ENCODE measurements around the gene DNAJC10.
"Not testable (repeated sequence)": the region's sequence is repeated elsewhere in the genome, so short reads cannot be mapped to it uniquely, and the experiment has no call there.

DNAJC10 gene

DNA sequence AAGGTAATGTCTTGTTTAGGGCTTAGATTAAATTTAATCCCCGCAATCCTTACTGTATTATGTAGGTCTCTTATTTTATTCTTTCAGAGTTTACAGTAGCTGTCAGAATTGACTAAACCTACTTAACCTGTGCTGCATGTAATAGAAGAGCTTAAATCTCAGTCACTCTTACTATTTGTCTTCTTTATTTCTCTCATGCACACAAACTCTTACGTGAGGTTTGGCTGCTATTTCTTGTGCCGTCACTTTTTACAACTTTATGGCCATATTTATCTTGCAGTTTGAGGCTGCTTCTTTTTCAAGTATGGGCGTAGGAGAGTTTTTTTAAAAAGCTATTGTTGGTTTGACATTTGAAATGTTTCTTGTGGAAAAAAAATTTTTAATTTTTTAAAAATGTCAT, 12.0 kb downstream of the DNAJC10 start:
- no peak for DNase-seq

DNA sequence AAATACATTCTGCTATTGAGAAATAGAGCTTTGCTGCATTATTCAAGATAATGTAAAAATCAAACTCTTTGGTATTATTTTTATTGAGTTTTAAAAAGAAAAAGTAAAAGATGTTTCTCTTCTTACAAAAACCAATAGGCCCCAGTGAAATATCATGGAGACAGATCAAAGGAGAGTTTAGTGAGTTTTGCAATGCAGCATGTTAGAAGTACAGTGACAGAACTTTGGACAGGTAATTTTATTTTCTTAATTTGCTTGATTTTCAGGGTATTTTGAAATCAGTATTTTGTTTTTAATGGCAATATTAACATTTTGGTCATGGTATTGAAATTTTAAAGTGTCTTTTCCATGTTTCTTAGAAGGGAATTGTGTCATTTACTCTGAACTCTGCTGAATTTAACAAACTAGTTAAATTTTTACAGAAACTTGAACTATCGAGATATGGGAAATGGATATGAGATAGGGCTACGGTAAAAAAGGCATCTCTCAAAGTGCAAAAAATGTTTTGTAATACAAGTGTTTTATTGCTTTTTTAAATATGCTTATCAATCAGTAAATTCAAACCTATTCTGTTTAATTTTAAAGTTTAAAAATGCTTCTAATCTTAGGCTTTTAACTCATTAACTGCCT, 13.8 kb downstream of the DNAJC10 start:
- DNase-seq, result no peak

DNA sequence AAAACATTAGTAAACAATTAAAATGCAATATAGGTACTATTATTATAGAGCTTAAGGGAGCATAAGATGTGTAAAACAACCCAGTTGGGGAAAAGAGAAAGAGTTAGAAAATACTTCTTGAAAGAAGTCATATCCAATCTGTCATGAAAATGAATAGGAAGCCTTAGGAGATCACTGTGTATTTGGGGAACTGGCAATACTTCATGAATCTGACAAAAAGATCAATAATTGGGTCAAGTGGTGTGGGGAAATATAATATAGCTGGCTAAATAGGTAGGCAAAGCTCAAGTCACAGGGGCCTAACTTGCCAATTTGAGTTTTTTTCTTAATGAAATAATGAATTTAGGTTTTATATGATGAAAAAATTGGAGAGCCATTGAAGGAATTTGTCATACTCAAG, 14.4 kb downstream of the DNAJC10 start:
- DNase-seq, result no peak

DNA sequence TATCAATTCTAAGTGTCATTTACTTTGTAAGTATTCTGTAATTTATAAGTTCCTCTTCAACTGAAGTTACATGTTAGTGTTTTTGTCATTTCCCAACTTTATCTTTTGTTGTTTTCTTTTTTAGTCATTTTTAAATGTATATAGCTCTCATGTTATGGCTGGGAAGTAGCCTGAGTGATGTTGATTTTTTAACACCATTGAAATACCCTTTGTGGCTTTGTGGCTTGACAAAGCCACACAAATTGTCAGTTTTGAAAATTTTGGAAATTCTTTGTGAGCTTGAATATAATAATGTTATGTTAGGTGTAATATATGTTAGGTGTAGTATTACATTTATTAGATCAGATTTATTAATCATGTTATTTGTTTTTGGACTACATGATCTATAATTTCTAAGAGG, 16.7 kb downstream of the DNAJC10 start:
- no peak for DNase-seq

DNA sequence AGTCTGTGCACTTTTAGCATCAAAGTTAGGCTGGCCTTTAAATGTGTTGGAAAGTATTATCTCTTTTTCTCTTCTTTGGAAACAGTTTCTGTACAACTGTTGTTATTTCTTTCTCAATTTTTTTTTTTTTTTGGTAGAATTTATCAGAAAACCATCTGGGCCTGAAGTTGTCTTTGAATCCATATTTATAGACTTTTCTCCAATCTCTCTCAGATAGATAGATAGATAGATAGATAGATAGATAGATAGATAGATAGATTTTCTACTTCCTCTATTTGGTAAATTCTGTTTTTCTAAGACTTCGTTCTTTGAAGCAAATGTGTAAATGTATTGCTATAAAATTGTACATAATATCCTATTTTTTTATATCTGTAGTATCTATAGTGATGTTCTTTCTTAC, 17.5 kb downstream of the DNAJC10 start:
- no peak for DNase-seq

DNA sequence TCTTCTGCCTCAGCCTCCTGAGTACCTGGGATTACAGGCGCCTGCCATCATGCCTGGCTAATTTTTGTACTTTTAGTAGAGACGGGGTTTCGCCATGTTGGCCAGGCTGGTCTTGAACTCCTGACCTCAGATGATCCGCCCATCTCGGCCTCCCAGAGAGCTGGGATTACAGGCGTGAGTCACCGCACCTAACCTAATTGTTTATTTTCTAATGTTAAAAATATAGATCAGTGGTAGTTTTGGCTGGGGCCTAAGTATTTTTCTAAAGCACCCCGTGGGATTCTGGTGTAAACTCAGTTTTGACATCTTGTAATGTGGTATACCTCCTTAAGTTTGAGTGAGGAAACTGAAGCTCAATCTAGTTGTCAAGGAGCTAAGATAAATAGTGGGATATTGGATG, 20.8 kb downstream of the DNAJC10 start:
- DNase-seq, result not testable (repeated sequence)

DNA sequence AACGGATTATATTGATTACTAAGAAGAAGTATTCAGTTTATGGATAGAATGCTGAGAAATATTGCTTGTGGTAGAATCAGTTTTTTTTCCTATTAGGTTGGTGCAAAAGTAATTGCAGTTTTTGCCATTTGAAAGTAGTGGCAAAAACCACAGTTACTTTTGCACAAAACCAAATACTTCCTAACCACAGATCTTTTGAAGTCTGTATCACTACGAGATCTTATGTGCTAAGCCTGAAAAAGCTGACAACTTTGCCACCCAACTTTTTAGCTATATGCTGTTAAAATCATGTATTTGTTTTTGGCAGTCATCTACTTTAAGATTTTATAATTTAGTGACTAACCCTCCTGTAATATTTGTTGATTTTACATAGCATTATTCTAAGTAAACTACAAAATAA, 24.6 kb downstream of the DNAJC10 start:
- no peak for DNase-seq

DNA sequence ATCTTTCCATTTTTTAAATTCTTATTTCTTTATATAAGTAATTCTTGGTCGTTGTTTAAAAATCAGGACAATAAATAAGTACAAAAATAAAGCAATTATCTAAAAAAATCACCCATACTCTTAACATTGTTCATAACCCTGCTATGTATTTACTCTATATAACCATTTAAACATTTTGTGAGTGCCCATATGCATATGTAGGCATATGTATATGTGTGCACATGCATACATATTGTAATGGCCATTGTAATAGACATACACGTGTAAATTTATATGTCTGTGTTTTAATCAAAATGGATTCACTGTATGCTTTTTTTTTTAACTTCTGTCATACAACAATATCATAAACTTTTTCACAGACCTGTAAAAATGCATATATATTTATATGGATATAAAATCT, 25.6 kb downstream of the DNAJC10 start:
- DNase-seq, result no peak

DNA sequence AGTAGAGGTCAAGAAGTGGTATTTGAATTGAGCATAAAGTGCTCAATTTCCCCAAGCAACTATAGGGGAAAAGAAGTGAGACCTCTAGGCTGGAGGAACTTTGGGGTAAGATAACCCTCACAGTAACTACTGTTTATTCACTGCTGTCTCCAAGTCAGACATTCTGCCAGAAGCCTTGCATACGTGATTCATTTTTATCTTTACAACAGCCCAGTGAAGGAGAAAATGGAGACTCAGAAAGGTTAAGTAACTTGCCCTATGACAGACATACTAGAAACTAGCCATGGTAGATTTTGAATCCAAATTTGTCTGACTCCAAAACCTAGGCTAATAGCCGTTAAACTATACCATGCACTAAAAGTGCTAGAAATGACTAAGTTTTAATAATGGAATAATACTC, 28.4 kb downstream of the DNAJC10 start:
- DNase-seq, result no peak

DNA sequence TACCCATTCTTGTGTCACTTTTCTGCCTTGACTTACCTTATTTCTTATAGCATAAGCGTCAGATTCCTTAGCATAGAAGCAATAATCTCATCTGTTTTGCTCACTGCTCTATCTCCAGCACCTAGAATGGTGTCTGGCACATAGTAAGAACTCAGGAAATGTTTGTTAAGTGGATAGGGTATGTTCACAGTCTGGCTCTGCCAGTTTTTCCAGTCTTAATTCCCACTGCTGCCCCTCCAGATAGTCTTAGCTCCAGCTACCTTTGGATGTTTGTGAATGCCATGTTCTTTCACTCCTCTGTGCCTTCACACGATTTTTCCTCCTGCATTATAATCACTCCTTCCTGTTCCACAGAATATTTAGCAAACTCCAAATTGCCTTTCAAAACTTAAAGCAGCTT, 29.0 kb downstream of the DNAJC10 start:
- DNase-seq, result no peak

DNA sequence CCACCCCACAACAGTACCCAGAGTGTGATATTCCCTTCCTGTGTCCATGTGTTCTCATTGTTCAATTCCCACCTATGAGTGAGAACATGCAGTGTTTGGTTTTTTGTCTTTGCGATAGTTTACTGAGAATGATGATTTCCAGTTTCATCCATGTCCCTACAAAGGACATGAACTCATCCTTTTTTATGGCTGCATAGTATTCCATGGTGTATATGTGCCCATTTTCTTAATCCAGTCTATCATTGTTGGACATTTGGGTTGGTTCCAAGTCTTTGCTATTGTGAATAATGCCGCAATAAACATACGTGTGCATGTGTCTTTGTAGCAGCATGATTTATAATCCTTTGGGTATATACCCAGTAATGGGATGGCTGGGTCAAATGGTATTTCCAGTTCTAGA, 29.8 kb downstream of the DNAJC10 start:
- DNase-seq, result not testable (repeated sequence)

DNA sequence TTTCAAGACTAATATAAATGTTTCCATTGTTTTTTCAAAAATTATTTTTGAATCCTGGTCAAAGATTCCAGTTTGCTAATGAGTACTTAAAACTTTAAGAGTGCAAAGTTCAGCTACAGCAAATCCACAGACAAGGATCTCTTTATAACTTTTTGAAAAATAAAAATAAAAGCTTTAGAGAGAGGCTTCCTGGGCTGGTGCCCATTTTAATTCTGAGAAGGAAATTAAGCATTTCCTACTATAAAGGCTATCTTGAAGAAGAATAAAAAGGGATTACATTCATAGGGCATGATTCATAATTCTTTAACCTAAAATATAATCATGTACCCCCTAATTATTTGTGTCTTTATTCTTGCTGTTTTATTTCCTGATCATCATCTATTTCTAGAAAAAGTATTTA, 38.2 kb downstream of the DNAJC10 start:
- DNase-seq, result no peak

DNA sequence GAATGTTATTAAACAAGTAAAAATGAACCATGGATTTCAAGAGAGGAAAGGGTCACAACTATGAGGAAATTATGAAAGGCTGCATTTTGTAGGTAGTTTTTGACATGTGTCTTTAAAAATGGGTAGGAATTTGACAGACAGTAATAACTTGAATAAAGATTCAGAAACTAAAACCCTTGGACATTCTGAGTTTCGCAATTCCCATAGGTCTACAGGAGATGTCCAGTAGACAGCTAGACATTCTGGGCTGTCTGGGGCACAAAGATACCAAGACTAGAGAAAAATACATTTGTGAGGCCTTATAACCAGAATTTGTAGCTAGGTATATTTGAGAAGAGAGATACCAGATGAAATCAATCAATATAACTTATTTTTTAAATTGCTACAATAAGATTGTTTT, 42.3 kb downstream of the DNAJC10 start:
- DNase-seq, result no peak

DNA sequence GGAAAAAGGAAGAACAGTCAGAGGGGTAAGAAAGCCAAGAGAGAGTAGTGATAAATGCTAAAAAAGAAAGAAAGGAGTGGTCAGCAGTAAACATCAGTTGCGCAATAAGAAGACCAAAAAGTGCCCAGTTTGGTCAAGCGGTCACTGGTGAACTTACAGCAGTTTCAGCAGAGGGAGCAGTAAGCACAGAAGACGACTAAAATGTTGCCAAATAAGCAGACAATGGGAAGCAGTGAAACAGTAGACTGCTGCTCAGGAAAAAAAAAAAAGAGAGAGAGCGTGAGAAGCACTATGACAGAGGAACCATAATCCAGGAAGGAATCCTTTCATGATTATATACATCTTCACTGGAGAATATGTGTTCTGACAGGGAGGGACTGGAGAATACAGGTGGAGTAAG, 45.8 kb downstream of the DNAJC10 start:
- DNase-seq, result no peak

DNA sequence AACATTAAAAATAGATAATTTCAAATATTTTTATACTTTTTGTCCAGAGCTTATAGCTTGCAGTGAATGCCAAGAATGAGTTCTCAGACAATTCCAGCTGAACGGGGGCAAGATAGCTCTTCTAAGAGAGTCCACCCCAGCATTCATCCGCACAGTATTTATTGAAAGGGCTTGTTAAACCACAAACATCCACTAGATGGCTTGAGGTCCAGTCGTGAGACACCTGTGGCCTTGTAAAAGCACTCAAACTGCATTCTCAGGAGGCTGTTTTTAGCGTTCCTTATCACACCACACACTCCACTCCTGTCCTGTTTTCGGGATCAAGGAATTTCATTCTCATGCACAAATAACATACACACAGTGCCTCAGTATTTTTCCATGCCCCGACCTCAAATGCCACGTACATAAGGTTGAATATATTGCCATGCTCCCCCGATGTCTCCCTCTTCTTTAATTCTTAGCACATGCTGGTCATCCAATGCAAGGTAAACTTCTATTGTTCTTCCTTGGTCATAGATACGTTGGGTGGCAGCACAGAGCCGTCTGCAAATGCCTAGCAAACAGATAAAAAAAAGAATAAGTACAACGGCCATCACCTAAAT, 47.4 kb downstream of the DNAJC10 start:
- DNase-seq, result no peak

DNA sequence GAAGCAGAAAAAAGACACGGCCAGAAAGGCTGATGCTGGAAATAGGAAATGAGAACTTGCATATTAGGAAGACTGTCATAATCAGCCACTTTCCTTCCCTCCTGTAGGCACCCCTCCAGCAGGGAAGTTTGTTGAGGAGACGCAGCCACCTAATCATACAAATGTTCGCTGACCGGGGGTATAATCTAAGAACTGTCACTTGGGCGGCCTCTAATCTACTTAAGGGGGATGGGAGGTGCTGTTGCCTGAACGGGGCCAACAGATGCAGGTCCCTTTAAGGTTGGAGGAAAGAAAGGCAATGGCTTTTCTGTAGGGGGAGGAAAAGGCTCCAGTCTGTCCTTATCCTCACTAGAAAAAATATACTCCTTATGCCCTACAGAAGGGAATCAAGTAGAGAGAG, 50.6 kb downstream of the DNAJC10 start:
- DNase-seq, result no peak

DNA sequence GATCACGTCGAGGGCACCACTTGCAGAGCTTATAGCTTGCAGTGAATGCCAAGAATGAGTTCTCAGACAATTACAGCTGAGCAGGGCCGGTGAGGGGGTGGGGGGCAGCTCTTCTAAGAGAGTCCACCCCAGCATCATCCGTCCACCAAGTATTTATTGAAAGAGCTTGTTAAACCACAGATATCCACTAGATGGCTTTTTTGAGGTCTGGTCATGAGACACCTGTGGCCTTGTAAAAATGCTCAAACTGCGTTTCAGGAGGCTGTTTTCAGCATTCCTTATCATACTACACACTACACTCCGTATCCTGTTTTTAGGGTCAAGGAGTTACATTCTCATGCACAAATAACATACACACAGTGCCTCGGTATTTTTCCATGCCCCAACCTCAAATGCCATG, 51.5 kb downstream of the DNAJC10 start:
- DNase-seq, result no peak

DNA sequence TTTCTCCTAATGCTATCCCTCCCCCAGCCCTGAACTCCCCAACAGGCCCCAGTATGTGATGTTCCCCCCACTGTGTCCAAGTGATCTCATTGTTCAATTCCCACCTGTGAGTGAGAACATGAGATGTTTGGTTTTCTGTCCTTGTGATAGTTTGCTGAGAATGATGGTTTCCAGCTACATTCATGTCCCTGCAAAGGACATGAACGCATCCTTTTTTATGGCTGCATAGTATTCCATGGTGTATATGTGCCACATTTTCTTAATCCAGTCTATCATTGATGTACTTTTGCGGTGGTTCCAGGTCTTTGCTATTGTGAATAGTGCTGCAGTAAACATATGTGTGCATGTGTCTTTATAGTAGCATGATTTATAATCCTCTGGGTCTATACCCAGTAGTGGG, 52.9 kb downstream of the DNAJC10 start:
- not testable (repeated sequence) for DNase-seq

DNA sequence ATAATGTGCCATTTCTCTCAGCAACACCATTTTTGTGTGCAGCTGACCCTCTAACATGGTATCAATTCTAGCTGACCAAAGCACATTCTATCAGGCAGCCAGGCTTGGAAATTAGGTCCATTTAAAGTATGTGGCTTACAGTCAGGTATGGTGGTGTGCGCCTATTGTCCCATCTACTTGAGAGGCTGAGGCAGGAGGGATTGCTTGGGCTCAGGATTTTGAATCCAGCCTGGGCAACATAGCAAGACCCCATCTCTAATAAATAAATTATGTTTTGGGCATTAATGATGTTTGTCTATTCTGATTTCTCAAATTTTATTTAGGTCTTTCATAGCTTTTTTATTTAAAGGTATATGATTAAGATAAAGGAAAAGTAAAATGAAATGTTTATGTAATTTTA, 63.3 kb downstream of the DNAJC10 start:
- no peak for DNase-seq

DNA sequence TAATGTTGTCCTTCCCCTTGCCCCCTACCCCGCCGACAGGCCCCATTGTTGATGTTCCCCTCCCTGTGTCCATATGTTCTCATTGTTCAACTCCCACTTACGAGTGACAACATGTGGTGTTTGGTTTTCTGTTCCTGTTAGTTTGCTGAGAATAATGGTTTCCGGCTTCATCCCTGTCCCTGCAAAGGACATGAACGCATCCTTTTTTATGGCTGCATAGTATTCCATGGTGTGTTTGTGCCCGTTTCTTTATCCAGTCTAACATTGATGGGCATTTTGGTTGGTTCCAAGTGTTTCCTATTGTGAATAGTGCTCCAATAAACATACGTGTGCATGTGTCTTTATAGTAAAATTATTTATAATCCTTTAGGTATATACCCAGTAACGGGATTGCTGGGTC, 65.0 kb downstream of the DNAJC10 start:
- DNase-seq, result not testable (repeated sequence)

DNA sequence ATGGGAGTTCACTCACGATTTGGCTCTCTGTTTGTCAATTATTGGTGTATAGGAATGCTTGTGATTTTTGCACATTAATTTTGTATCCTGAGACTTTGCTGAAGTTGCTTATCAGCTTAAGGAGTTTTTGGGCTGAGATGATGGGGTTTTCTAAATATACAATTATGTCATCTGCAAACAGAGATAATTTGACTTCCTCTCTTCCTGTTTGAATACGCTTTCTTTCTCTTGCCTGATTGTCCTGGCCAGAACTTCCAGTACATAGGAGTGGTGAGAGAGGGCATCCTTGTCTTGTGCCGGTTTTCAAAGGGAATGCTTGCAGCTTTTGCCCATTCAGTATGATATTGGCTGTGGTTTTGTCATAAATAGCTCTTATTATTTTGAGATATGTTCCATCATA, 66.6 kb downstream of the DNAJC10 start:
- DNase-seq, result not testable (repeated sequence)

DNA sequence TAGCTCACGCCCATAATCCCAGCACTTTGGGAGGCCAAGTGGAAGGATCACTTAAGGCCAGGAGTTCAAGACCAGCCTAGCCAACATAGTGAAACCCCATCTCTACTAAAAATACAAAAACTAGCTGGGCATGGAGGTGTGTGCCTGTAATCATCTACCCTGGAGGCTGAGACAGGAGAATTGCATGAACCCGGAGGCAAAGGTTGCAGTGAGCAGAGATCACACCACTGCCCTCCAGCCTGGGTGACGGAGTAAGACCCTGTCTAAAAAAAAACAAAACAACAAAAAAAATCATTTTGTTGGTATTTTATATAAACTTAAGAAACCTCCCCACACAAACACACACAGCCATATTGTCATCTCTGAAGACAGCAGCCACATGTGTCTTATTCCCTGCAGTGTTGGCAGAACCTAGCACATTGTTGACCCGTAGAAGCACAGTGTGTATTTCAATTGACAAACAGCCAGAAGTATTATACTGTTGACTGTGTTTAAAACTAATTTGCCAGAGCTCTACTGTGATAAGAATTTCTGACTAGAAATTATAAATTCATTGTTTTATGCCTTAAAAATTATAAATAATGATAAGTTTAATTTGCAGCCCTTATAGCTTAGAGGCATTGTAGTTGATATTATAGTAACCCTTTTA, 68.1 kb downstream of the DNAJC10 start:
- no peak for DNase-seq

DNA sequence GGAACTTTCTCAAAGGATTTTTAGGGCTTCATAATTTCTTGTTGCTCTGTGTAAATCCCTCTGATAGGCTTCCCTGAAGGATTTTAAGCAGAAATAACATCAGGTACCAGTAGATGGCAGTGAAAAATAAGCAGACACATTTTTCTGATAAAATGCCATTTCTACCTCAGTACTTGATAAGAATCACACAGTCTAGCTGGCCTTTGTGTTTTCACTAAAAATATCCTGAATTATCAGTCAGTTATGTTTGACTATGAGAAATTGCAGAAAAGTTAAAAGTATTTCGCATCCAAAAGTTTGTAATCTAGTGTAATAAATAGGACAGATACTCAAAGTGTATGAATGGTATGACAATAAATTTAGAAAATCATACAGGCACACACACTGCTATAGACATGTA, 68.7 kb downstream of the DNAJC10 start:
- DNase-seq, result no peak

DNA sequence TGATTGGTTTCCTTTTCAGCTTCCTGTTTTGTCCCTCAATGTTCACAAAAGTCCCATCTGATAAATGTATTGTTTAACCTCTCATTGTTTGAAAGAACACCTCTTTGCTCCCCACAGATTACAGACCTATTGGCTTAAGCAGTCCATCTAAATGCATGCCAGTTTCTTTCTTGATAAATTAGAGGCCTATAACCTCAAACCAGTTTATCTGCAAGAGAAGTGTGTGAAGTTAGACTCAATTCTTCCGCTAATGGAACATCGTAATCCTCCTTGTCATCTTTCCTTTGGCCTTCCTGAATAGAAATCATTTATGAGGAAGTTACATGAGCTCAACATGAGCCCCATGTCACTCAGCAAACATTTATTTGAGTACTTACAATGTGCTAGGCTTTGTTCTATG, 76.4 kb downstream of the DNAJC10 start:
- DNase-seq, result no peak

DNA sequence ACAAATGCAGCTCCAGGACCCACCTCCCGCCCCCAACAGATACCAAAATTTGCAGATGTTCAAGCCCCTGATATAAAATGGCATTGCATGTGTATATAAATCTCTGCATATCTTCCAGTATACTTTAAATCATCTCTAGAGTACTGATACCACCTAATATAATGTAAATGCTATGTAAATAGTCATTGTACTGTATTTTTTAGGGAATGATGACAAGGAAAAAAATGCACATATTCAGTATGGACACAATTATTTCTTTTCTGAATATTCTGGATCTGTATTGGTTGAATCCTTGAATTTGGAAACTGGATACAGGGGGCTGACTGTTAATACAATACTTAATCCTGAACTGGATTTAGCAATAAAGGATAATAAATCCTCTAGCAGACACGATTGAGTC, 82.7 kb downstream of the DNAJC10 start:
- no peak for DNase-seq

All from activated CD4-positive, alpha-beta T cell treated with anti-CD3 and anti-CD28 coated beads, Interleukin-2, amount 50 U/mL, for 4 hours (primary cell).